HUES48 (cell line): ENCODE results near the gene RPS19BP1.

ENCODE experiments used
- H3K27ac ChIP-seq: one replicate; pipeline ENCODE4 v1.7.0; 2013; ENCODE audit warnings: low read depth, low read length, inconsistent platforms
- H3K27me3 ChIP-seq: 2 replicates; pipeline ENCODE4 v1.6.1; 2013; ENCODE audit warnings: mild to moderate bottlenecking, low read length; ENCODE audit not compliant: control insufficient read depth, insufficient read depth
- H3K36me3 ChIP-seq: 2 replicates; pipeline ENCODE4 v1.6.1; 2013; ENCODE audit warnings: low read length; ENCODE audit not compliant: control insufficient read depth, insufficient read depth
- H3K4me1 ChIP-seq: 2 replicates; pipeline ENCODE4 v1.6.1; 2013; ENCODE audit warnings: mild to moderate bottlenecking, low read length; ENCODE audit not compliant: control insufficient read depth, insufficient read depth
- H3K4me3 ChIP-seq: 2 replicates; pipeline ENCODE4 v1.5.1; 2013; ENCODE audit warnings: mild to moderate bottlenecking, low read depth, low read length
- H3K9ac ChIP-seq: 2 replicates; pipeline ENCODE4 v1.6.1; 2013; ENCODE audit warnings: mild to moderate bottlenecking, low read depth, low read length, moderate library complexity
- H3K9me3 ChIP-seq: 2 replicates; pipeline ENCODE4 v1.6.1; 2013; ENCODE audit warnings: low read length; ENCODE audit not compliant: control insufficient read depth, insufficient read depth

Gene RPS19BP1

DNA sequence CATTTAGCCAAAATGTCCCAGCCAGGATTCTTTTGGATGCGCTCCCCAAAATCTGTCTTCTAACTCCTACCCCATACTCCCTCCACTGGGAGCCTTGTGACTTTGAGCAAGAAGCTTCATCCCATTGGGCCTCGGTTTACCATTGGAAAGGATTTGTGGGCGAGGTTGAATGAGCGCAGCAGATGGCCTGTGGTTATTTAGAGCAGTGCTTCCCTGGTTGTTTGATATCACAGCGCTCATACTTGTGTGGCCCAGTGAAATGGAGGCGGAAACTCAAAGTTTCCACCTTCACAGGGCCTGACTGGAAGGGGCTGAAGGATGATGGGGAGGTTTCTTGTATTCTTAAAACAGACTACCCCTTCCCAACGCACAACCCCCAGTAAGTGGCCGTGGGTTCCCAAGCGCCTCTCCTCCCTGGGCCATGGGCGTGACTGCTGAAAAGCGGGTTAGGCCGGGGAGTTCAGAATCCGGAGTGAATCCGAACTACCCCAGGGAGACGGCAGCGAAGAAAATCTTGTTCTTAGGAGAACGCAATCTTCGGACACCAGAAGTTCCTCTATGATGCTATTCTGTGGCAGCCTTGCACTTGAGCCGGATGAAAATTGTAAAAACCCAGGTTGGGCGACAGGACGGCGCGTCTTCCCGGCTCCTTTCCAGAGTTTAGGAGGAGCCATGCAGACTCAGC lies 13.4 kb downstream of the RPS19BP1 start:
- H3K4me1 ChIP-seq = peaks cover 12% of the 10 kb centered on the region
- H3K9me3 ChIP-seq = no peaks in the 10 kb centered on the region
- H3K27ac ChIP-seq = peak overlapping the region; percentile 98
- H3K4me3 ChIP-seq = peak overlapping the region; percentile 97
- H3K27me3 ChIP-seq = peaks cover 22% of the 10 kb centered on the region; the same call in 1 of the 2 replicates
- peak overlapping the region; percentile 77 for H3K9ac ChIP-seq
- H3K36me3 ChIP-seq = peaks cover 56% of the 10 kb centered on the region

DNA sequence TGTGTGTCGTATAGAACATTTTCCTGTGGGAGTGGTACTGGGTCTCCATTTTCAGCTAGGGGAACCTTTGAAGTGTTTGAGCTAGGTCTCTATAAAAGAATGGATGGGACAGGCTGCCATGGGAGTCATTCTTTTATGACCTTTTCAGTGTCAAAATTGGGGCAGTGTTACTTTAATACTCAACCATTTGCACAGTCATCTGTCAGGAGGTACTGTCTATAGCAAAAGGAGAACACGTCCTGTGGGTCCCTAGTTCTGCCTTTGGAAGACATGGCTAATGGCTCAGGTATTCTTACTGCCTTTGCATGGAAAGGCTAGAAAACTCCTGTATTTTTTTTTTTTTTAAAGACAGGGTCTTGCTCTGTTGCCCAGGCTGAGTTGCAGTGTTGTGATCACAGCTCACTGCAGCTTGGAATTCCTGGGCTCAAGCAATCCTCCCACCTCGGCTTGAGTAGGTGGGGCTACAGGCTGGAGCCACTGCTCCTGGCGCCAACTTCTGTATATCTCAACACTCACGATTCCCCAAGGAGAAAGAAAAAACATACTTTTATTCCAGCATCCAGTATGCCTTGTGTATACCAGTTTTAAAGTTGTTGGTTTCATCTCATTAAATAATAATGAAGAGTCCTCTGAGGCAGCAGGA lies 14.3 kb downstream of the RPS19BP1 start:
- H3K4me3 ChIP-seq = 0 out of 2 replicates have a peak overlapping the region, but pooled peaks have one; percentile 97
- no peak overlapping the region for H3K9ac ChIP-seq
- no peak overlapping the region for H3K27ac ChIP-seq
- H3K27me3 ChIP-seq = peaks cover 31% of the 10 kb centered on the region; the same call in 1 of the 2 replicates
- H3K4me1 ChIP-seq = peaks cover 12% of the 10 kb centered on the region
- H3K36me3 ChIP-seq = peaks cover 58% of the 10 kb centered on the region
- no peaks in the 10 kb centered on the region for H3K9me3 ChIP-seq

DNA sequence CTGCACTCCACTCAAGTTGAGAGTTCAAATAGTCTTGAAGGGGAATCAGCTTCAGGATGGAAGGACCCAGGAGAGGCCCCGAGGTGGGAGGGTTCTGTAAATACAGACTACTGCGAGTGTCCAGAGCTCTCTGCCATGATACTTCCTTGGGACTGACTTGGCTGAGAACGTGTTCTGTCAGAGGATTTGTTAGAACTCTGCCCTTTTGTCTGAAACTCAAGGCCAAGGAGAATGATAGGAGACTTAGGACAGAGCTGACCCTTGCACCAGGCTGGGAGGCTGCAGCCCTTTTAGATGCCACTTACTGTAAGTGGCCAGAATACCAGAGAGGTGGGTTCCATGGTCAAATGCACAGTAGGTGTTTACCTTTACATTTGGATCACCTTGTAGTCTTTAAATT lies 15.1 kb downstream of the RPS19BP1 start:
- Histone ChIP-seq H3K36me3 (peaks cover 57% of the 10 kb centered on the region), H3K9ac (no peak overlapping the region), H3K4me1 (peaks cover 12% of the 10 kb centered on the region), H3K9me3 (no peaks in the 10 kb centered on the region), H3K27ac (no peak overlapping the region), H3K27me3 (peaks cover 35% of the 10 kb centered on the region; the same call in 1 of the 2 replicates), H3K4me3 (no peak overlapping the region)

- Histone ChIP-seq H3K27ac (no peak overlapping the region), H3K9ac (no peak overlapping the region), H3K27me3 (peaks cover 54% of the 10 kb centered on the region), H3K4me1 (peaks cover 10% of the 10 kb centered on the region; the same call in 1 of the 2 replicates), H3K36me3 (peaks cover 58% of the 10 kb centered on the region), H3K9me3 (no peaks in the 10 kb centered on the region), H3K4me3 (no peak overlapping the region)
Observed at GRCh38 chr22:39515266-39516050, 17.1 kb downstream of the RPS19BP1 start.

GRCh38 chr22:39514373-39514973 lies 18.1 kb downstream of the RPS19BP1 start:
- Histone ChIP-seq H3K9me3 (no peaks in the 10 kb centered on the region), H3K4me3 (no peak overlapping the region), H3K27me3 (peaks cover 64% of the 10 kb centered on the region), H3K4me1 (peaks cover 10% of the 10 kb centered on the region; the same call in 1 of the 2 replicates), H3K36me3 (peaks cover 60% of the 10 kb centered on the region), H3K27ac (no peak overlapping the region), H3K9ac (no peak overlapping the region)

GRCh38 chr22:39513791-39514190 lies 18.8 kb downstream of the RPS19BP1 start:
- H3K4me3 ChIP-seq = no peak overlapping the region
- peaks cover 70% of the 10 kb centered on the region for H3K27me3 ChIP-seq
- H3K4me1 ChIP-seq = peaks cover 7% of the 10 kb centered on the region; the same call in 1 of the 2 replicates
- peaks cover 66% of the 10 kb centered on the region for H3K36me3 ChIP-seq
- H3K9ac ChIP-seq = no peak overlapping the region
- no peaks in the 10 kb centered on the region for H3K9me3 ChIP-seq
- no peak overlapping the region for H3K27ac ChIP-seq

DNA sequence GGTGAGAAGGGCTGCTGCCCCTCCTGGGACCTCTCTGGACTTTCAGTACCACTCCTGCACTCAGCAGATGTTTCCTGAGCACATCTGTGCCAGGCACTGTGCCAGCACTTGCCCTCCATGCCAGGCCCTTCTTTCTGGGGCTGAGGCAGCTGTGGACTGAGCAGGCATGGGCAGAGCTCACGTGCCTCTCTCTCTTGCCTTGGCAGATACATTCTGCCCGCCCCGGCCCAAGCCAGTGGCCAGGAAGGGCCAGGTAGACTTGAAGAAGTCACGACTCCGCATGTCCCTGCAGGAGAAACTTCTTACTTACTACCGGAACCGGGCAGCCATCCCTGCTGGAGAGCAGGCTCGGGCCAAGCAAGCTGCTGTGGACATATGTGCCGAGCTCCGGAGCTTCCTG lies 20.5 kb downstream of the RPS19BP1 start:
- peaks cover 78% of the 10 kb centered on the region for H3K36me3 ChIP-seq
- H3K27ac ChIP-seq = no peak overlapping the region
- H3K9ac ChIP-seq = no peak overlapping the region
- H3K4me1 ChIP-seq = peaks cover 3% of the 10 kb centered on the region; the same call in 1 of the 2 replicates
- H3K27me3 ChIP-seq = peaks cover 78% of the 10 kb centered on the region
- no peak overlapping the region for H3K4me3 ChIP-seq
- no peaks in the 10 kb centered on the region for H3K9me3 ChIP-seq

- Histone ChIP-seq H3K9ac (no peak overlapping the region), H3K36me3 (peaks cover 81% of the 10 kb centered on the region), H3K4me3 (no peak overlapping the region), H3K4me1 (peaks cover 3% of the 10 kb centered on the region; the same call in 1 of the 2 replicates), H3K9me3 (no peaks in the 10 kb centered on the region), H3K27me3 (peaks cover 86% of the 10 kb centered on the region), H3K27ac (no peak overlapping the region)
Observed at GRCh38 chr22:39511226-39511625, 21.3 kb downstream of the RPS19BP1 start.

GRCh38 chr22:39510529-39511149 lies 21.9 kb downstream of the RPS19BP1 start:
- Histone ChIP-seq H3K36me3 (peaks cover 81% of the 10 kb centered on the region), H3K9ac (no peak overlapping the region), H3K9me3 (no peaks in the 10 kb centered on the region), H3K27ac (no peak overlapping the region), H3K4me1 (peaks cover 3% of the 10 kb centered on the region; the same call in 1 of the 2 replicates), H3K27me3 (peaks cover 89% of the 10 kb centered on the region), H3K4me3 (no peak overlapping the region)

GRCh38 chr22:39508393-39508792 lies 24.2 kb downstream of the RPS19BP1 start:
- H3K4me1 ChIP-seq = peaks cover 3% of the 10 kb centered on the region; the same call in 1 of the 2 replicates
- no peak overlapping the region for H3K9ac ChIP-seq
- no peak overlapping the region for H3K27ac ChIP-seq
- peaks cover 76% of the 10 kb centered on the region for H3K27me3 ChIP-seq
- H3K36me3 ChIP-seq = peaks cover 79% of the 10 kb centered on the region
- no peaks in the 10 kb centered on the region for H3K9me3 ChIP-seq
- H3K4me3 ChIP-seq = no peak overlapping the region
